ENCODE data around the gene OR12D1.

DNA sequence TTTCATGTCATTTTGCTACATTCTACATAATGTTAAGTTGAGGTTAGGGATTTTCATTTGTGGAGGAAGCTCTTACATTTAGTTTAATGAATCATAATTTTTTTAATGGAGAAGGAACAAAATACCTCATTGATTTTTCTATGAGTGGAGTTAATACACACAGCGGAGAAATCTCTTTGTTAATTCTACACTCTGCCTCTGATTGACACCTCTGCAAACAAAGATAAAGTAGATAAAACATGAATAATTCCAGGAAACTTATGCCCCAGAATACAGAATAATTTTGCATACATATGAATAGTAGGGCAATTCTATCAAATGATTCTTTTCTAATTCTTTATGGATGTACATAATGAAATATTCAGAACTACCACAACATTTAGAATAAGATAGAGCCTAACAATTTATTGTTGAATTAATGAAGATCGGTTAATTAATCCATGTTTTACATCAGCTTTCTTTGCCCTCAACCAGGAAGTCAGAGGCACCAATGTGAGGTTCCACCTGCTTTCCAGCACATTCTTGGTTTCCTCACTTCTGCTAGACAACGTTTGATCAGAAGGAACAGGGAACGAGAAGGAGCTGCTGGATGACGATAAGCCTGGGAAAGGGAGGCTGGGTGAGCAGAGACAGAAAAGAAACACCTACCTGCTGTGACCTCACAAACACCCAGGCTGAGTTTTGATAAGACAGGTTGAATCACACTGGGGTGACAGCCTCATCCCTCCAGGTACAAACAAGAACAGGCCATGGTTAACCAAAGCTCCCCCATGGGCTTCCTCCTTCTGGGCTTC is 46.5 kb downstream of the OR12D1 start:
- TF ChIP-seq, protein P1, sequence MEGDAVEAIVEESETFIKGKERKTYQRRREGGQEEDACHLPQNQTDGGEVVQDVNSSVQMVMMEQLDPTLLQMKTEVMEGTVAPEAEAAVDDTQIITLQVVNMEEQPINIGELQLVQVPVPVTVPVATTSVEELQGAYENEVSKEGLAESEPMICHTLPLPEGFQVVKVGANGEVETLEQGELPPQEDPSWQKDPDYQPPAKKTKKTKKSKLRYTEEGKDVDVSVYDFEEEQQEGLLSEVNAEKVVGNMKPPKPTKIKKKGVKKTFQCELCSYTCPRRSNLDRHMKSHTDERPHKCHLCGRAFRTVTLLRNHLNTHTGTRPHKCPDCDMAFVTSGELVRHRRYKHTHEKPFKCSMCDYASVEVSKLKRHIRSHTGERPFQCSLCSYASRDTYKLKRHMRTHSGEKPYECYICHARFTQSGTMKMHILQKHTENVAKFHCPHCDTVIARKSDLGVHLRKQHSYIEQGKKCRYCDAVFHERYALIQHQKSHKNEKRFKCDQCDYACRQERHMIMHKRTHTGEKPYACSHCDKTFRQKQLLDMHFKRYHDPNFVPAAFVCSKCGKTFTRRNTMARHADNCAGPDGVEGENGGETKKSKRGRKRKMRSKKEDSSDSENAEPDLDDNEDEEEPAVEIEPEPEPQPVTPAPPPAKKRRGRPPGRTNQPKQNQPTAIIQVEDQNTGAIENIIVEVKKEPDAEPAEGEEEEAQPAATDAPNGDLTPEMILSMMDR (IDR thresholded peaks at IDR 0.05) = no peak
- no peak for TF ChIP-seq POLR2A (IDR thresholded peaks at IDR 0.05)
